BLaER1 (cell line): Measurements from ENCODE around the gene ZFP90.

Experiments
- H3K27ac ChIP-seq: shearing (Covaris generic); formaldehyde crosslinking; 2 replicates; pipeline ENCODE4 v1.8.1; 2022
- H3K27me3 ChIP-seq: shearing (Covaris generic); formaldehyde crosslinking; 2 replicates; pipeline ENCODE4 v1.8.1; 2022
- H3K36me3 ChIP-seq: shearing (Covaris generic); formaldehyde crosslinking; 2 replicates; pipeline ENCODE4 v1.8.1; 2022
- H3K4me1 ChIP-seq: shearing (Covaris generic); formaldehyde crosslinking; 2 replicates; pipeline ENCODE4 v1.8.1; 2022
- H3K4me2 ChIP-seq: shearing (Covaris generic); formaldehyde crosslinking; 2 replicates; pipeline ENCODE4 v1.8.1; 2022
- H3K4me3 ChIP-seq: shearing (Covaris generic); formaldehyde crosslinking; 2 replicates; pipeline ENCODE4 v1.8.1; 2022
- H3K9ac ChIP-seq: shearing (Covaris generic); formaldehyde crosslinking; 2 replicates; pipeline ENCODE4 v1.8.1; 2022
- H3K9me3 ChIP-seq: shearing (Covaris generic); formaldehyde crosslinking; 2 replicates; pipeline ENCODE4 v1.8.1; 2022
- H4K20me1 ChIP-seq: shearing (Covaris generic); formaldehyde crosslinking; 2 replicates; pipeline ENCODE4 v1.8.1; 2022
- Cebpa-rat ChIP-seq: shearing (Covaris generic); IDR thresholded peaks from 2 replicates; pipeline ENCODE4 v1.8.1; 2022

The ZFP90 gene

DNA sequence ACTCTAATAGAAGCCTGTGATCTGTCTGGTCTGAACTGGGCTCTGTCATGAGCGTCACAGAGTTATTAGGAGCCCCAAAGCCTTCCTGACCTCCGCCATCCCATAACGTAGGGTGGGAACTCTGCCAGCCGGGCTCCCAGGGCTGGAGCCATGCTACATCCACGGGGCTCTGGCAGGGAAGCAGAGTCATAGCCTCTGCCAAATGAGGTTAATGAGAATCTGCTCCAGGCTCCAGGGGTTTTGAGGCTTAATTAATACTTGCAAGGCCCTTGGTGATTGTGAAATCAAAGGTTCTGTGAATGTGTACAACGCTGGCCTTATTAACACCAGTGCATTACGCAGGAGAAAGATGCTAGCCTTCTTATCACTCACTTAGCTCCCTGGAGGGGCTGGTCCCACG is 42.4 kb upstream of the ZFP90 start:
- no peak overlapping the region for H3K4me3 ChIP-seq

DNA sequence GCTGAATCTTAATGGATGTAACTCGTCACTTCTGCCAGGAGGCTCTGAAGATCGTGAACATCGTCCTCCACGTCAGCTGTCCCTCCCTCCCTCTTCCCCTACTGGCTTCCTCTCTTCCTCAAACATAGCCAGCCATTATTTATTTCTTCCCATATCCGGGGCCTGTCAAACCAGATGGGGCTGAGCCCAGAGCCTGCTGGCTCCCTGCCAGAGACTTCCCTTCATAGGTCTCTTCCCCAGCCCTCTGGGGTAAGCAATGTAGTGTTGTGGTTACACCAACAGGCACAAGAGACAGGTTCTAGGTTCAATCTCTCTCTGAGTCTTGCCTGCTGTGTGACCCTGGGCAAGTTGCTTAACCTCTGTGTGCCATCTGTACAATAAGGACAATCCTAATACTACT is 40.1 kb upstream of the ZFP90 start:
- Histone ChIP-seq H3K27ac (no peak overlapping the region), H3K9me3 (peaks cover 11% of the 10 kb centered on the region), H3K4me1 (peaks cover 47% of the 10 kb centered on the region), H3K4me3 (no peak overlapping the region), H4K20me1 (no peaks in the 10 kb centered on the region), H3K36me3 (peaks cover 6% of the 10 kb centered on the region; the same call in 1 of the 2 replicates), H3K27me3 (no peaks in the 10 kb centered on the region), H3K9ac (no peak overlapping the region), H3K4me2 (peak overlapping the region; percentile 40)
- TF ChIP-seq Cebpa-rat = no peak

More for the DNA sequence above, 42.4 kb upstream of the ZFP90 start:
- H4K20me1 ChIP-seq = no peaks in the 10 kb centered on the region
- peaks cover 10% of the 10 kb centered on the region; the same call in 1 of the 2 replicates for H3K36me3 ChIP-seq
- TF ChIP-seq Cebpa-rat = peak; percentile 28; the same call in 1 of the 2 replicates
- H3K4me1 ChIP-seq = peaks cover 55% of the 10 kb centered on the region
- no peak overlapping the region for H3K9ac ChIP-seq
- H3K4me2 ChIP-seq = peak overlapping the region; percentile 39
- H3K27ac ChIP-seq = no peak overlapping the region
- peaks cover 21% of the 10 kb centered on the region for H3K9me3 ChIP-seq
- H3K27me3 ChIP-seq = no peaks in the 10 kb centered on the region

DNA sequence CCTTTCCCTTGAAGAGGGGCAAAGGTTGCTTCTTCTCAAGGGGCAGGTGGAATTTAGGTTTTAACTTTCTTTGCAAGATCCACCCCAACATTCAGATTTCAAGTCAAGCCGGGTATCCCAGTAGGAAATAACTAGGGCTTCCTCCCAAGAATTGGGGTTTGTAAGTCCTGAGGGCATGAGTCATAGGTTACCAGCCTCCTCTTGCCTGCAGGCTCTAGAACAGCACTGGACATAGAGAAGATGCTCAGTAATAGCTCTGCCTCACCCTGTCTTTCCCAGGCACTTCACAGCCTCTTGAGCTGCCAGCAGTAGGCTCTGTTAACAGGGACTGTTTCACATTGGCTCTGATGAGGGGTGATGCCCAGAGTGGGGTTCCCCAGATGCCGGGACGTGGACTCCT is 35.8 kb upstream of the ZFP90 start:
- H3K36me3 ChIP-seq = no peaks in the 10 kb centered on the region
- no peaks in the 10 kb centered on the region for H4K20me1 ChIP-seq
- H3K9ac ChIP-seq = no peak overlapping the region
- H3K27ac ChIP-seq = no peak overlapping the region
- H3K4me2 ChIP-seq = peak overlapping the region; percentile 29
- H3K4me3 ChIP-seq = no peak overlapping the region
- H3K9me3 ChIP-seq = no peaks in the 10 kb centered on the region
- TF ChIP-seq Cebpa-rat = no peak
- H3K27me3 ChIP-seq = no peaks in the 10 kb centered on the region
- H3K4me1 ChIP-seq = peaks cover 27% of the 10 kb centered on the region

DNA sequence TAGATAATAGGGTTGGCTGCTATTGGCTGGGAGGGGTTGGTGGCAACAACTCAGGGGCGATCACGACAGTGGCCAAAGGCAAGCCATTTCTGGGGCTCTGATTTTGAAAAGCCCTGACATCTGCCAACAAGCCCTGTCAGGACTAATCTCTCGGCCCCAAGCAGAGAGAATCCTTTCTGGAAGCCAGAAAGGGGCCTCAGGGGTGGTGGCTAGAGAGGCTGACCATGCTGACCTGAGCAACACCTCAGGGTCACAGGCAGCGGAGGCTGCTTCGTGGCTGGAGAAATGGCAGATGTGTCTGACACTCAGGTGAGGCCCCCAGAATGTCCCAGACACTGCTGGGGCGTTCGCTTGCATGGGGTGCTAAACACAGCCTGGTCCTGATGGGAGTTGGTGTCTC is 35.0 kb upstream of the ZFP90 start:
- peaks cover 19% of the 10 kb centered on the region for H3K4me1 ChIP-seq
- no peaks in the 10 kb centered on the region for H3K36me3 ChIP-seq
- no peaks in the 10 kb centered on the region for H3K9me3 ChIP-seq
- peak overlapping the region; percentile 29 for H3K4me2 ChIP-seq
- no peak overlapping the region for H3K27ac ChIP-seq
- TF ChIP-seq Cebpa-rat = no peak
- no peaks in the 10 kb centered on the region for H4K20me1 ChIP-seq
- H3K9ac ChIP-seq = no peak overlapping the region
- H3K4me3 ChIP-seq = no peak overlapping the region
- no peaks in the 10 kb centered on the region for H3K27me3 ChIP-seq

DNA sequence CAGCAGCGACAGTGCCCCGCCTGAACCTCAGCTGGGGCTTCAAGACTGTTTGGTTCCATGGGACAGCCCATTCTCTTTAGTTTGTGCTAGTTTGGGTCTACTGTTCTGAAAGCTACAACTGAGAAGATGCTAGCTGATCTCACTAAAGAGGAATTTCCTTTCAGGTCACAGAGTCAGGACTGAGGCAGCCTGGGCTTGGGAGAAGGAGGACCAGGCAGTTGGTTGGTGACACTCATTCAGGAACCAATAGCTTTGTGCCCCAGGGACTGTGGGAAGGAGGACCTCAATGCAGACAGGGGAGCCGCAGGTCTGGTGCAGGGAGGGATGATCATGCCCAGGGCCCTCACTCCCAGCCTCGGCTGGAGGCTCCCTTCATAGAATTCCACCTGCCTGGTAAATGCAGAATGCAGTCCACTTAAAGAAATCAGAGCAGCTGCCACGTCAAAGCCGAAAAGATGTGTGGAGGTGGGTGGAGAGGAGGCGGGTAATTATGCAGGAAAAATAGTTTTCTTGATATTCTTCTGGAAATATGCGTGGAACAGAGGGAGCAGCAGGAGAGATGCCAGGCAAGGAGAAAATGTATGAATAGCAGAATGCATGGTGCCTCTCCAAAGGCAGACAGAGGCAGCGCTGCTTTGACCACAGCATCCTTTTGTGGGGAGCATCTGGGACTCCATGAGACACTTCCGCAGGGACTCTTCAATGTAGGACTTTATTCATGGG is 32.6 kb upstream of the ZFP90 start:
- Histone ChIP-seq H3K9me3 (peaks cover 4% of the 10 kb centered on the region; the same call in 1 of the 2 replicates), H3K4me1 (peaks cover 17% of the 10 kb centered on the region), H3K9ac (no peak overlapping the region), H3K36me3 (no peaks in the 10 kb centered on the region), H3K4me3 (no peak overlapping the region), H3K27ac (no peak overlapping the region), H3K27me3 (no peaks in the 10 kb centered on the region), H4K20me1 (no peaks in the 10 kb centered on the region), H3K4me2 (no peak overlapping the region)
- no peak for TF ChIP-seq Cebpa-rat

DNA sequence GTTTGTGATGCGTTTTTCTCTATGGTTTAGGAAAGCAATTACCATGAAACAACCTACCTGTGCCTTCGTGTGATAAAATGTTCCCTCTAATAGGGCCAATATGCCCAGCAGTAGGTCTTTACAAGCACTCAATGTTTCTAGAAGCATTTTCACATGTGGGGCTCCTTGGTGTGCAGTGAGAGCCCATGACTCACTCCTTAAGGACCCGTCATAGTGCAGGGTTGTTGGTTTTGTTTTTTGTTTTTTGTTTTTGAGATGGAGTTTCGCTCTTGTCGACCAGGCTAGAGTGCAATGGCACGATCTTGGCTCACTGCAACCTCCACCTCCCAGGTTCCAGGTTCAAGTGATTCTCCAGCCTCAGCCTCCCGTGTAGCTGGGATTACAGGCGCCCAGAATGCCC is 31.1 kb upstream of the ZFP90 start:
- peaks cover 13% of the 10 kb centered on the region for H3K4me1 ChIP-seq
- no peak for TF ChIP-seq Cebpa-rat
- no peaks in the 10 kb centered on the region for H3K27me3 ChIP-seq
- H3K4me2 ChIP-seq = no peak overlapping the region
- no peak overlapping the region for H3K27ac ChIP-seq
- no peaks in the 10 kb centered on the region for H4K20me1 ChIP-seq
- H3K36me3 ChIP-seq = no peaks in the 10 kb centered on the region
- H3K9me3 ChIP-seq = peaks cover 4% of the 10 kb centered on the region; the same call in 1 of the 2 replicates
- H3K9ac ChIP-seq = no peak overlapping the region
- H3K4me3 ChIP-seq = no peak overlapping the region

DNA sequence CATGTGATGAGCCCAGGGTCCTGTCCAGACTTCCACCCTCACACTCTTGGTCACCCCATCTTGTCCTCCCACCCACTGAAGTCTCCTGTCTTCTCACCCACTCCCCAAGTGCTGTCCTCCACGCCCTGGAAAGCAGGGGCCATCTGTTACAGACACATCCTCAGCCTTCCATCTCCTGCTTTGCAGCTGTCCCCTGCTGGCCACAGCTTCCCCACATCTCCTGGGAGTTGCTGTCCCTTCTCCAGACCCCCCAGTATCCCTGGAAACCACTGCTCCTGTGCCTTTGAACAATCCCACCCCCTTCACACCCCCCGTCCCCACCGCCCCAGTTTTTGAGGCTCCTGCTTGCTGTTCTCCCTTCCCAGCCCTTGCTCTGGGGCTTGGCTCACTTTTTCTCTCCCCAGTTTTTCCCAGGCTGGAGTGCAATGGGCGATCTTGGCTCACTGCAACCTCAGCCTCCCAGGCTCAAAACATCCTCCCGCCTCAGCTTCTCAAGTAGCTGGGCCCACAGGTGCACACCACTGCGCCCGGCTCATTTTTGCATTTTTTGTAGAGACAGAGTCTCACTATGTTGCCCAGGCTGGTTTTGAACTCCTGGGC is 30.4 kb upstream of the ZFP90 start:
- no peak for TF ChIP-seq Cebpa-rat

DNA sequence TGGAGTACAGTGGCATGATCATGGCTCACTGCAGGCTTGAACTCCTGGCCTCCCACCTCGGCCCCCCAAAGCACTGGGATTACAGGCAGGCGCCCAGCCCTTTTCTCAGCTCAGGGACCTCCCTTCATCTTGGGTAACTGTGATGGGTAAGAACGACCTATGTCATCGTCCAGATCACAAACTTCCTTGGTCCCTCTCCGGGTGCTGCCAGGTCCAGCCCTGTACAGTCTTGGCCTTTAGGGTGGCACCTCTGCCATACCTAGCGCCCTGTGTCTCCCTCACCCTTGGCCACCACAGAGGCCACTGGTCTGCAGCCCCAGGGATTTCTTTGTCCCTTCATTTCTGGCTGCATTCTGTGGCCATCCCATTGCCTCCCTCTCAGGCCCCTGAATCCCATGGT is 29.7 kb upstream of the ZFP90 start:
- Histone ChIP-seq H3K27ac (no peak overlapping the region), H4K20me1 (no peaks in the 10 kb centered on the region), H3K27me3 (no peaks in the 10 kb centered on the region), H3K4me2 (no peak overlapping the region), H3K9ac (no peak overlapping the region), H3K4me1 (no peaks in the 10 kb centered on the region), H3K9me3 (peaks cover 4% of the 10 kb centered on the region; the same call in 1 of the 2 replicates), H3K4me3 (no peak overlapping the region), H3K36me3 (no peaks in the 10 kb centered on the region)
- no peak for TF ChIP-seq Cebpa-rat

More for the DNA sequence above, 30.4 kb upstream of the ZFP90 start:
- H3K36me3 ChIP-seq = no peaks in the 10 kb centered on the region
- H3K4me2 ChIP-seq = no peak overlapping the region
- no peaks in the 10 kb centered on the region for H4K20me1 ChIP-seq
- peaks cover 4% of the 10 kb centered on the region; the same call in 1 of the 2 replicates for H3K9me3 ChIP-seq
- H3K4me3 ChIP-seq = no peak overlapping the region
- peaks cover 5% of the 10 kb centered on the region for H3K4me1 ChIP-seq
- H3K27me3 ChIP-seq = no peaks in the 10 kb centered on the region
- no peak overlapping the region for H3K27ac ChIP-seq
- no peak overlapping the region for H3K9ac ChIP-seq

DNA sequence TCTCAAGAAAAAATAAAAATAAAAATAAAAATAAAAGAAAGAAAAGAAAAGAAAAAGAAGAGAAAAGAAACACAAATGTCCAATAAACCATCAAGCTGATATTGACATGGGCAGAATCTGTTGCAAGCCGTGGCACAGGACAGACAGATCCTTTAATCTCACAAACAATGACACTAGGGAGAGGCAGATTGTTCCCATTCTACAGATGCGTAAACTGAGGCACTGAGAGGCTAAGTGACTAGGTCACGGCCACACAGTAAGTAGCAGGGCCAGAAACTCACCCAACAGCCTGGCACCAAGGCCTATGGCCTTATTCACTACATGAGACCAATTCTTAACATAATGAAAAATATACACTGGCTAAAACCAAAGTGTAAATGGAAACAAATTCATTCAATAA is 28.3 kb upstream of the ZFP90 start:
- TF ChIP-seq Cebpa-rat = no peak
- H3K4me2 ChIP-seq = no peak overlapping the region
- H3K27me3 ChIP-seq = no peaks in the 10 kb centered on the region
- H3K9ac ChIP-seq = no peak overlapping the region
- H3K4me3 ChIP-seq = no peak overlapping the region
- H3K4me1 ChIP-seq = no peaks in the 10 kb centered on the region
- peaks cover 4% of the 10 kb centered on the region; the same call in 1 of the 2 replicates for H3K9me3 ChIP-seq
- no peaks in the 10 kb centered on the region for H4K20me1 ChIP-seq
- no peaks in the 10 kb centered on the region for H3K36me3 ChIP-seq
- no peak overlapping the region for H3K27ac ChIP-seq

DNA sequence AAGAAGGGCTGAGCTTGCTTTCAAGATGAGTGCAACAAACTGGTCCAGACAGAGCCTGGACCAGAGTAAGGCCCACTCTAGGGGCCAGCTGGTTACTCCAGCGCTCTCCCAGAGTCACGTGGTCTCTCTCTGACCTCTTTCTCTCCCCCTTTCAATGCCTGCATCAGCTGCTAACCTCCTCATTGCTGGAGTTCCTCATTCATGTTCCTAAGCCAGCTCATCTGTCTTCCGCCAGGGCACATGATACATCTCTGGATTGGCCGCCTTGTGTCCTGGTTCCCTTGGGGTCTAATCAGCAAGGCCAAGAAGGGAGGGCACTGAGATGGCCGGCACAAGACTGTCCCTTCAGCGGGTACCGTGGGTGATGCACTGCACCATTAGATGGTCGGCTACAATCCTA is 26.9 kb upstream of the ZFP90 start:
- Histone ChIP-seq H3K4me3 (no peak overlapping the region), H4K20me1 (no peaks in the 10 kb centered on the region), H3K4me1 (no peaks in the 10 kb centered on the region), H3K9ac (no peak overlapping the region), H3K27ac (no peak overlapping the region), H3K9me3 (peaks cover 4% of the 10 kb centered on the region; the same call in 1 of the 2 replicates), H3K4me2 (no peak overlapping the region), H3K27me3 (no peaks in the 10 kb centered on the region), H3K36me3 (no peaks in the 10 kb centered on the region)
- no peak for TF ChIP-seq Cebpa-rat
